GM23338 (cell line): Measurements from ENCODE around the gene CRYGD. TPM values are rescaled to one million over a fixed set of nuclear protein-coding genes. Genes with fewer than 3 reads are reported as not detected.

Experiments used
- ATAC-seq: fragments of 200-7000 bp; cut with Tn5 transposase; 3 replicates; pipeline ENCODE4 v1.9.1; 2020
- DNase-seq: peaks from one replicate; pipeline ENCODE4 v3.0.0-alpha.2; 2015; ENCODE audit warnings: low spot score
- H2AFZ ChIP-seq: fragments of 200-600 bp; sonication (generic); 2 replicates; pipeline ENCODE4 v1.8.0; 2016; ENCODE audit warnings: antibody characterized with exemption, mild to moderate bottlenecking, moderate library complexity
- H3F3A ChIP-seq: fragments of 200-600 bp; sonication (generic); replicated peaks from 2 replicates; pipeline ENCODE4 v1.8.0; 2017; ENCODE audit warnings: antibody characterized with exemption, mixed run types, low read depth
- H3K27ac ChIP-seq: fragments of 200-600 bp; sonication (generic); 2 replicates; pipeline ENCODE4 v1.6.1; 2016; ENCODE audit warnings: low read depth
- H3K27me3 ChIP-seq: fragments of 200-600 bp; sonication (generic); 2 replicates; pipeline ENCODE4 v1.8.0; 2016; ENCODE audit warnings: mild to moderate bottlenecking, mixed run types, moderate library complexity; ENCODE audit not compliant: insufficient read depth
- H3K36me3 ChIP-seq: fragments of 200-600 bp; sonication (generic); 2 replicates; pipeline ENCODE4 v1.8.0; 2016; ENCODE audit warnings: mild to moderate bottlenecking; ENCODE audit not compliant: insufficient read depth
- H3K4me1 ChIP-seq: fragments of 200-600 bp; sonication (generic); 2 replicates; pipeline ENCODE4 v1.8.0; 2016; ENCODE audit warnings: mild to moderate bottlenecking, moderate library complexity; ENCODE audit not compliant: insufficient read depth
- H3K4me2 ChIP-seq: fragments of 200-600 bp; sonication (generic); 2 replicates; pipeline ENCODE4 v1.7.1; 2017; ENCODE audit warnings: mixed run types
- H3K4me3 ChIP-seq: fragments of 200-600 bp; sonication (generic); 2 replicates; pipeline ENCODE4 v1.6.1; 2016; ENCODE audit warnings: mixed run types
- H3K79me2 ChIP-seq: fragments of 200-600 bp; sonication (generic); replicated peaks from 2 replicates; pipeline ENCODE4 v1.8.0; 2017; ENCODE audit warnings: mild to moderate bottlenecking; ENCODE audit not compliant: insufficient read depth
- H3K9me2 ChIP-seq: fragments of 200-600 bp; sonication (generic); 2 replicates; pipeline ENCODE4 v1.8.0; 2017; ENCODE audit not compliant: insufficient read depth
- H4K20me1 ChIP-seq: fragments of 200-600 bp; sonication (generic); replicated peaks from 2 replicates; pipeline ENCODE4 v1.8.0; 2017; ENCODE audit warnings: mild to moderate bottlenecking; ENCODE audit not compliant: insufficient read depth
- H3K27ac Mint-ChIP-seq: 2 replicates; pipeline ENCODE4 v1.8.0; 2020; ENCODE audit warnings: inconsistent platforms, mild to moderate bottlenecking, moderate library complexity, mixed read lengths
- H3K27me3 Mint-ChIP-seq: 3 replicates; pipeline ENCODE4 v1.8.0; 2022; ENCODE audit warnings: low read depth, mild to moderate bottlenecking, moderate library complexity, mixed read lengths, inconsistent platforms; ENCODE audit not compliant: insufficient read depth, poor library complexity
- H3K36me3 Mint-ChIP-seq: 3 replicates; pipeline ENCODE4 v1.8.0; 2021; ENCODE audit warnings: low read depth, mild to moderate bottlenecking, inconsistent platforms, moderate library complexity, mixed read lengths
- H3K4me1 Mint-ChIP-seq: 3 replicates; pipeline ENCODE4 v1.8.0; 2020; ENCODE audit warnings: mild to moderate bottlenecking, inconsistent platforms, mixed read lengths
- H3K4me3 Mint-ChIP-seq: 3 replicates; pipeline ENCODE4 v1.8.0; 2021; ENCODE audit warnings: moderate library complexity, mild to moderate bottlenecking, inconsistent platforms, mixed read lengths
- H3K9me3 Mint-ChIP-seq: 3 replicates; pipeline ENCODE4 v1.8.0; 2020; ENCODE audit warnings: moderate library complexity, mild to moderate bottlenecking, inconsistent platforms, mixed read lengths
- CREB1 ChIP-seq: fragments of 250-450 bp; sonication (Bioruptor Pico); IDR thresholded peaks from 2 replicates; pipeline ENCODE4 v1.5.0; 2020; ENCODE audit warnings: low read depth, mild to moderate bottlenecking, moderate library complexity
- EZH2 ChIP-seq: fragments of 200-600 bp; sonication (generic); IDR thresholded peaks from one replicate; pipeline ENCODE4 v1.8.0; 2017; ENCODE audit warnings: antibody characterized with exemption, mild to moderate bottlenecking, low read depth; ENCODE audit not compliant: unreplicated experiment
- EZH2phosphoT487 ChIP-seq: fragments of 200-600 bp; sonication (generic); IDR thresholded peaks from one replicate; pipeline ENCODE4 v1.8.1; 2018; ENCODE audit warnings: antibody characterized with exemption; ENCODE audit not compliant: unreplicated experiment
- JUNB ChIP-seq: IDR thresholded peaks from one replicate; pipeline ENCODE4 v1.6.1; 2016; ENCODE audit warnings: antibody characterized with exemption; ENCODE audit not compliant: unreplicated experiment
- NANOG ChIP-seq: IDR thresholded peaks from 2 replicates; pipeline ENCODE4 v1.6.1; 2016; ENCODE audit warnings: antibody characterized with exemption, borderline replicate concordance
- STAT1 ChIP-seq: IDR thresholded peaks from one replicate; pipeline ENCODE4 v1.6.1; 2016; ENCODE audit warnings: antibody characterized with exemption; ENCODE audit not compliant: unreplicated experiment
- ZNF114 ChIP-seq: fragments of 250-450 bp; sonication (Bioruptor Pico); IDR thresholded peaks from 2 replicates; pipeline ENCODE4 v1.5.0; 2020; ENCODE audit warnings: mild to moderate bottlenecking, moderate library complexity
- ZNF331 ChIP-seq: fragments of 250-450 bp; sonication (Bioruptor Pico); IDR thresholded peaks from 2 replicates; pipeline ENCODE4 v1.5.0; 2020; ENCODE audit warnings: low read depth, mild to moderate bottlenecking, moderate library complexity
- polyA plus RNA-seq: library from polyadenylated mRNA; unstranded; fragments of >200 nt; fragmentation: Nextera tagmentation; extraction: Ambion mirVana; gene quantifications from 2 replicates; pipeline ENCODE4 v1.2.1, GENCODE V29; 2016
- total RNA-seq: library from RNA; depleted of rRNA; stranded (reverse); fragments of >200 nt; shearing (Covaris generic); gene quantifications from 2 replicates; pipeline ENCODE4 v1.2.3, GENCODE V29; 2014
- TF ChIP-seq, protein P1 (sequence below): fragments of 250-450 bp; sonication (Bioruptor Pico); IDR thresholded peaks from 2 replicates; pipeline ENCODE4 v1.5.0; 2020; ENCODE audit warnings: mild to moderate bottlenecking, moderate library complexity
- TF ChIP-seq, protein P2 (sequence below): IDR thresholded peaks from 2 replicates; pipeline ENCODE4 v1.6.1; 2016; ENCODE audit warnings: antibody characterized with exemption

Gene CRYGD
- total and polyA plus RNA-seq, 2 experiments from 2014 or later = 3.4 to 23.9 TPM

DNA sequence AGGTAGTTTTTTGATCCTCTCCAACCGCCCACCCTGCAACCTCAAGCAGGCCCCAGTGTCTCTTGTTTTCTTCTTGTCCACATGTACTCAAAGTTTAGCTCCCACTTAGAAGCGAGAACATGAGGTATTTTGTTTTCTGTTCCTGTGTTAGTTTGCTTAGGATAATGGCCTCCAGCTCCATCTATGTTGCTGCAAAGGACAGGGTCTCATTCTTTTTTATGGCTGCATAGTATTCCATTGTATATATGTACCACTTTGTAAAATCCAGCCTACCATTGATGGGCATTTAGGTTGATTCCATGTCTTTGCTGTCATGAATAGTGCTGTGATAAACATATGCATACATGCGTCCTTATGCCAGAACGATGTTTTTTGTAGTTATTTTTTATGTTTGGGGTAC lies 2.8 kb upstream of the CRYGD start (continued):
- TF ChIP-seq, protein P1, sequence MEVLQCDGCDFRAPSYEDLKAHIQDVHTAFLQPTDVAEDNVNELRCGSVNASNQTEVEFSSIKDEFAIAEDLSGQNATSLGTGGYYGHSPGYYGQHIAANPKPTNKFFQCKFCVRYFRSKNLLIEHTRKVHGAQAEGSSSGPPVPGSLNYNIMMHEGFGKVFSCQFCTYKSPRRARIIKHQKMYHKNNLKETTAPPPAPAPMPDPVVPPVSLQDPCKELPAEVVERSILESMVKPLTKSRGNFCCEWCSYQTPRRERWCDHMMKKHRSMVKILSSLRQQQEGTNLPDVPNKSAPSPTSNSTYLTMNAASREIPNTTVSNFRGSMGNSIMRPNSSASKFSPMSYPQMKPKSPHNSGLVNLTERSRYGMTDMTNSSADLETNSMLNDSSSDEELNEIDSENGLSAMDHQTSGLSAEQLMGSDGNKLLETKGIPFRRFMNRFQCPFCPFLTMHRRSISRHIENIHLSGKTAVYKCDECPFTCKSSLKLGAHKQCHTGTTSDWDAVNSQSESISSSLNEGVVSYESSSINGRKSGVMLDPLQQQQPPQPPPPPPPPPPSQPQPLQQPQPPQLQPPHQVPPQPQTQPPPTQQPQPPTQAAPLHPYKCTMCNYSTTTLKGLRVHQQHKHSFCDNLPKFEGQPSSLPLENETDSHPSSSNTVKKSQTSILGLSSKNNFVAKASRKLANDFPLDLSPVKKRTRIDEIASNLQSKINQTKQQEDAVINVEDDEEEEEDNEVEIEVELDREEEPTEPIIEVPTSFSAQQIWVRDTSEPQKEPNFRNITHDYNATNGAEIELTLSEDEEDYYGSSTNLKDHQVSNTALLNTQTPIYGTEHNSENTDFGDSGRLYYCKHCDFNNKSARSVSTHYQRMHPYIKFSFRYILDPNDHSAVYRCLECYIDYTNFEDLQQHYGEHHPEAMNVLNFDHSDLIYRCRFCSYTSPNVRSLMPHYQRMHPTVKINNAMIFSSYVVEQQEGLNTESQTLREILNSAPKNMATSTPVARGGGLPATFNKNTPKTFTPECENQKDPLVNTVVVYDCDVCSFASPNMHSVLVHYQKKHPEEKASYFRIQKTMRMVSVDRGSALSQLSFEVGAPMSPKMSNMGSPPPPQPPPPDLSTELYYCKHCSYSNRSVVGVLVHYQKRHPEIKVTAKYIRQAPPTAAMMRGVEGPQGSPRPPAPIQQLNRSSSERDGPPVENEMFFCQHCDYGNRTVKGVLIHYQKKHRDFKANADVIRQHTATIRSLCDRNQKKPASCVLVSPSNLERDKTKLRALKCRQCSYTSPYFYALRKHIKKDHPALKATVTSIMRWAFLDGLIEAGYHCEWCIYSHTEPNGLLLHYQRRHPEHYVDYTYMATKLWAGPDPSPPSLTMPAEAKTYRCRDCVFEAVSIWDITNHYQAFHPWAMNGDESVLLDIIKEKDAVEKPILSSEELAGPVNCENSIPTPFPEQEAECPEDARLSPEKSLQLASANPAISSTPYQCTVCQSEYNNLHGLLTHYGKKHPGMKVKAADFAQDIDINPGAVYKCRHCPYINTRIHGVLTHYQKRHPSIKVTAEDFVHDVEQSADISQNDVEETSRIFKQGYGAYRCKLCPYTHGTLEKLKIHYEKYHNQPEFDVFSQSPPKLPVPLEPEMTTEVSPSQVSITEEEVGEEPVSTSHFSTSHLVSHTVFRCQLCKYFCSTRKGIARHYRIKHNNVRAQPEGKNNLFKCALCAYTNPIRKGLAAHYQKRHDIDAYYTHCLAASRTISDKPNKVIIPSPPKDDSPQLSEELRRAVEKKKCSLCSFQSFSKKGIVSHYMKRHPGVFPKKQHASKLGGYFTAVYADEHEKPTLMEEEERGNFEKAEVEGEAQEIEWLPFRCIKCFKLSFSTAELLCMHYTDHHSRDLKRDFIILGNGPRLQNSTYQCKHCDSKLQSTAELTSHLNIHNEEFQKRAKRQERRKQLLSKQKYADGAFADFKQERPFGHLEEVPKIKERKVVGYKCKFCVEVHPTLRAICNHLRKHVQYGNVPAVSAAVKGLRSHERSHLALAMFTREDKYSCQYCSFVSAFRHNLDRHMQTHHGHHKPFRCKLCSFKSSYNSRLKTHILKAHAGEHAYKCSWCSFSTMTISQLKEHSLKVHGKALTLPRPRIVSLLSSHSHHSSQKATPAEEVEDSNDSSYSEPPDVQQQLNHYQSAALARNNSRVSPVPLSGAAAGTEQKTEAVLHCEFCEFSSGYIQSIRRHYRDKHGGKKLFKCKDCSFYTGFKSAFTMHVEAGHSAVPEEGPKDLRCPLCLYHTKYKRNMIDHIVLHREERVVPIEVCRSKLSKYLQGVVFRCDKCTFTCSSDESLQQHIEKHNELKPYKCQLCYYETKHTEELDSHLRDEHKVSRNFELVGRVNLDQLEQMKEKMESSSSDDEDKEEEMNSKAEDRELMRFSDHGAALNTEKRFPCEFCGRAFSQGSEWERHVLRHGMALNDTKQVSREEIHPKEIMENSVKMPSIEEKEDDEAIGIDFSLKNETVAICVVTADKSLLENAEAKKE = no peak

DNA sequence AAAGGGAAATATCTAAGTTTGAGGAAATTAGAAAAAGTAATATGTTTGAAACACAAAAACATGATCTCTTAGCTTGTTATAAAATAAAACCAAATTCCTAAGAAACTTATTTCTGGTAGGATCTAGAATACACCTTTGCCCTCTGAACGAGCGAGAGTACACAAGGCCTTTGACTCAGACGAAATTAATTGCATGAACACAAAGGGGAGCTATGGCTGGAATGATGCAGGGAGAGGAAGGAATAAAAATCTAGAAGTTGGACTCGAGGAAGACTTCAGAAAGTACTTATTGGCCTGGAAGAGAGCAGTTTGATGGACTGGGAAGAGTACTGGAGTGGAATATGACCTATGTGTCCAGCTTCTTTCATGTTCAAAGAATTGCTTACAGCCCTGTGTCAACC lies 927 bp upstream of the CRYGD start:
- Histone ChIP-seq H3K27ac (no peak overlapping the region), H3K4me1 (peaks cover 9% of the 10 kb centered on the region; the same call in 1 of the 2 replicates), H2AFZ (no peak overlapping the region), H4K20me1 (no peaks in the 10 kb centered on the region), H3K36me3 (no peaks in the 10 kb centered on the region), H3K27me3 (no peaks in the 10 kb centered on the region), H3K9me2 (no peaks in the 10 kb centered on the region), H3K4me3 (peak overlapping the region; percentile 52; the same call in 1 of the 2 replicates), H3K79me2 (no peaks in the 10 kb centered on the region), H3K4me2 (peak overlapping the region; percentile 73; the same call in 1 of the 2 replicates), H3F3A (0 out of 2 replicates have a peak, but pooled peaks cover 3% of the 10 kb centered on the region)
- Mint-ChIP-seq H3K4me3 (no peak overlapping the region), H3K27ac (no peak overlapping the region), H3K36me3 (no peaks in the 10 kb centered on the region), H3K4me1 (peaks cover 16% of the 10 kb centered on the region), H3K27me3 (peaks cover 14% of the 10 kb centered on the region), H3K9me3 (no peaks in the 10 kb centered on the region)
- DNase-seq (no peak), ATAC-seq (no peak)
- TF ChIP-seq, protein P1 = no peak
- TF ChIP-seq STAT1 = no peak
- no peak for TF ChIP-seq NANOG
- TF ChIP-seq, protein P2, sequence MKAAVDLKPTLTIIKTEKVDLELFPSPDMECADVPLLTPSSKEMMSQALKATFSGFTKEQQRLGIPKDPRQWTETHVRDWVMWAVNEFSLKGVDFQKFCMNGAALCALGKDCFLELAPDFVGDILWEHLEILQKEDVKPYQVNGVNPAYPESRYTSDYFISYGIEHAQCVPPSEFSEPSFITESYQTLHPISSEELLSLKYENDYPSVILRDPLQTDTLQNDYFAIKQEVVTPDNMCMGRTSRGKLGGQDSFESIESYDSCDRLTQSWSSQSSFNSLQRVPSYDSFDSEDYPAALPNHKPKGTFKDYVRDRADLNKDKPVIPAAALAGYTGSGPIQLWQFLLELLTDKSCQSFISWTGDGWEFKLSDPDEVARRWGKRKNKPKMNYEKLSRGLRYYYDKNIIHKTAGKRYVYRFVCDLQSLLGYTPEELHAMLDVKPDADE = no peak
- no peak for TF ChIP-seq ZNF114 (CRISPR knock-in tag)
- no peak for TF ChIP-seq CREB1 (CRISPR knock-in tag)
- TF ChIP-seq ZNF331 (CRISPR knock-in tag) = no peak
- TF ChIP-seq EZH2phosphoT487 = no peak
- no peak for TF ChIP-seq JUNB
- no peak for TF ChIP-seq EZH2
